ENCODE measurements around the gene SEMA3G.

Gene SEMA3G

GRCh38 chr3:52435246-52436101, 9.4 kb downstream of the SEMA3G start:
- DNase-seq (ENCODE audit: low spot score), result no peak
- TF ChIP-seq, protein P1, sequence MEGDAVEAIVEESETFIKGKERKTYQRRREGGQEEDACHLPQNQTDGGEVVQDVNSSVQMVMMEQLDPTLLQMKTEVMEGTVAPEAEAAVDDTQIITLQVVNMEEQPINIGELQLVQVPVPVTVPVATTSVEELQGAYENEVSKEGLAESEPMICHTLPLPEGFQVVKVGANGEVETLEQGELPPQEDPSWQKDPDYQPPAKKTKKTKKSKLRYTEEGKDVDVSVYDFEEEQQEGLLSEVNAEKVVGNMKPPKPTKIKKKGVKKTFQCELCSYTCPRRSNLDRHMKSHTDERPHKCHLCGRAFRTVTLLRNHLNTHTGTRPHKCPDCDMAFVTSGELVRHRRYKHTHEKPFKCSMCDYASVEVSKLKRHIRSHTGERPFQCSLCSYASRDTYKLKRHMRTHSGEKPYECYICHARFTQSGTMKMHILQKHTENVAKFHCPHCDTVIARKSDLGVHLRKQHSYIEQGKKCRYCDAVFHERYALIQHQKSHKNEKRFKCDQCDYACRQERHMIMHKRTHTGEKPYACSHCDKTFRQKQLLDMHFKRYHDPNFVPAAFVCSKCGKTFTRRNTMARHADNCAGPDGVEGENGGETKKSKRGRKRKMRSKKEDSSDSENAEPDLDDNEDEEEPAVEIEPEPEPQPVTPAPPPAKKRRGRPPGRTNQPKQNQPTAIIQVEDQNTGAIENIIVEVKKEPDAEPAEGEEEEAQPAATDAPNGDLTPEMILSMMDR (IDR thresholded peaks at IDR 0.05; ENCODE audit: extremely low read depth, insufficient read depth, missing control alignments), result no peak
- in situ Hi-C loops (cut with MboI; ENCODE audit: low pct_unique_long_range_greater_than_20kb, low sequenced_read_pairs, unreplicated experiment), result no loop called here

DNA sequence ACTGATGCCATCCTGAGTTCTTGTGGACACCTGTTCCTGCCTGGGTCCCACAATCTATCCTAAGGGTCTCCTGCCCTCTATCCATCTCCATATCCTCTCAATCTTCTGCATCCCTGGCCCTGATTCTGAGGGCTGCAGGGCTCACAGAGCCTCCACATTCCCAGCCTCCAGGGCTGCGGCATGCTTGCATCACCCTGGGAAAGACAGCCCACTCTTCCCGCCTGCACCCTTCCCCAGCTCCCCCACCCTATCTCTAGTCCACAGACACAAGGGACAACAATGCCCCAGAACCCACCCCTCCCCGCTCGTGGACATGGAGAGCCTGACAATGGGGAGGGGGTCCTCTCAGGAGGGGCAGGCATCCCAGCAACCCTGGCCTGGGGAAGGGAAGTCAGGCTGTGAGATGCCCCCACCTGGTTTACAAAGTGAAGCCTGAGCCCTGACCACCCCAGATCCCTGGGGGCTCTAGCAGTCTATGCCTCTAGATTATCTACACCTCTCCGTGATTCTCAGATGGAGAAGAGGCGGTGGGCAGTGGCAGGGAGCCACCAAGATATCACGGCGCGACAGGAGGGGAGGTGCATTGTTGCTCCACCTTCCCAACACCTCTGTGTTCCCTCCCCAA, 10.3 kb downstream of the SEMA3G start:
- TF ChIP-seq, protein P1 (IDR thresholded peaks at IDR 0.05; ENCODE audit: extremely low read depth, insufficient read depth, missing control alignments), result no peak
- in situ Hi-C loops (cut with MboI; ENCODE audit: low pct_unique_long_range_greater_than_20kb, low sequenced_read_pairs, unreplicated experiment), result no loop called here
- no peak for DNase-seq (ENCODE audit: low spot score)

DNA sequence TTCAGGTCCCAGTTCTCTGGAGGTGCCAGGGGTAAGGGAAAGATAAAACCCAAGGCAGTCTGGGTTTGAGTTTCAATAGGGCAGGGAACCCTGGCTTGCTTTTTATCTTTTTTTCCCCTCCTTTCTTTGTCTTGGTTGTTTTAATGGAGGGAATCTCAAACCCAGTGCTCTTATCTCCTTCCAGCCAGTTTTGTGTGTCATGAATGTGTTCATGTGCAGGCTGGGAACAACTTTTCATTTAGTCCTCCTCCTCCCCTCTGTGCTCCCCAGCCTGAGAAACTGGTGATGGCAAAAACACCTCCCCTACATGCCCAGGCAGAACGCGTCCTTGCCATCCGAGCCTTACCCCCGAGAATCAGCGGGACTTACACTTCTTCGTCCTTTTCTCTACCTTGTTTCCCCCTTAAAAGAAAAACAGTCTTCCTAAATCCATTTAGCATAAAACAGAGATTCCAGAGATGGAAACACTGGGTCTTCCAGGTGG, 10.9 kb downstream of the SEMA3G start:
- DNase-seq (ENCODE audit: low spot score), result no peak
- in situ Hi-C loops (cut with MboI; ENCODE audit: low pct_unique_long_range_greater_than_20kb, low sequenced_read_pairs, unreplicated experiment), result no loop called here
- TF ChIP-seq, protein P1 (IDR thresholded peaks at IDR 0.05; ENCODE audit: extremely low read depth, insufficient read depth, missing control alignments), result no peak

- in situ Hi-C loops (cut with MboI; ENCODE audit: low pct_unique_long_range_greater_than_20kb, low sequenced_read_pairs, unreplicated experiment), result no loop called here
- DNase-seq (ENCODE audit: low spot score), result no peak
- TF ChIP-seq, protein P1 (IDR thresholded peaks at IDR 0.05; ENCODE audit: extremely low read depth, insufficient read depth, missing control alignments), result no peak
Observed at GRCh38 chr3:52433328-52433995, 11.4 kb downstream of the SEMA3G start.

DNA sequence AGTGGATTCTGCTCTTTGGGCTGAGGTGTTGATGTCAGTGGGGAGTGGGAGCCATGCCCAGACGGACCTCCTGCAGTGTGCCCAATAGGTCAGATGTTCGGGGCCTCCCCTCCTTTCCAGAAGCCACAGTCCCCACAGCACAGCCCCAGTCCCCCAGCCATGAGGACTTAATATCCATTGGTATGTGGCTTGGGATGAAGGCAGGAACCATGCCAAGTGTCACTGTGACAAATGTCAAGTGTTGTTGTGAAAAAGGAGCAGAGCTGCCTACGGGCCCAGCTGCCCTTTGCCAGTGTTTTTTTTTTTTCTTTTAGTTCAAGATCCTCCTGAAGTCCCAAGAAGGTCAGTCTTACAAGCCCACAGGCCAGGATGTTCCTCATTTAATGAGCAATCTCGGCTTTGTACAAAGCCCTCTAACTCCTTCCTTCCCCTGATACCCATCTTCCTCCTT, 12.2 kb downstream of the SEMA3G start:
- no peak for DNase-seq (ENCODE audit: low spot score)
- TF ChIP-seq, protein P1 (IDR thresholded peaks at IDR 0.05; ENCODE audit: extremely low read depth, insufficient read depth, missing control alignments), result no peak
- in situ Hi-C loops (cut with MboI; ENCODE audit: low pct_unique_long_range_greater_than_20kb, low sequenced_read_pairs, unreplicated experiment), result no loop called here

- in situ Hi-C loops (cut with MboI; ENCODE audit: low pct_unique_long_range_greater_than_20kb, low sequenced_read_pairs, unreplicated experiment), result no loop called here
- TF ChIP-seq, protein P1 (IDR thresholded peaks at IDR 0.05; ENCODE audit: extremely low read depth, insufficient read depth, missing control alignments), result no peak
- DNase-seq (ENCODE audit: low spot score), result no peak
Observed at GRCh38 chr3:52432225-52432624, 12.7 kb downstream of the SEMA3G start.

Measured in GM13977 (cell line).